NCI-H2081 (cell line): ENCODE results near the gene TNNI2.

ENCODE experiments used
- DNase-seq, 2 experiments: peaks; one replicate each; lab custom pipeline; 2025; lab: John Stamatoyannopoulos, UW

The TNNI2 gene

GRCh38 chr11:1888811-1889210 lies 50.0 kb downstream of the TNNI2 start:
- no peak for DNase-seq

GRCh38 chr11:1889224-1889930 lies 50.6 kb downstream of the TNNI2 start:
- DNase-seq: no peak

- DNase-seq: no peak
Observed at GRCh38 chr11:1889941-1890855, 51.4 kb downstream of the TNNI2 start.
